Ascending aorta (tissue), 2 donors: ENCODE results near the gene HUWE1. TPM values are rescaled to one million over a fixed set of nuclear protein-coding genes. Genes with fewer than 3 reads are reported as not detected.

Experiments
- DNase-seq, 2 donors: peaks; one replicate each; pipeline ENCODE4 v3.0.0-alpha.2; 2019; ENCODE audit warnings: low spot score in 2 of 2
- H3K27ac ChIP-seq, 2 donors: fragments of 200-600 bp; sonication (generic); one replicate each; pipeline ENCODE4 v1.5.1; 2016 to 2017; ENCODE audit warnings: mild to moderate bottlenecking in 1 of 2
- H3K27me3 ChIP-seq: fragments of 200-600 bp; sonication (generic); one replicate; pipeline ENCODE4 v1.5.1; 2017
- H3K36me3 ChIP-seq, 2 donors: fragments of 200-600 bp; sonication (generic); one replicate each; pipeline ENCODE4 v1.5.1; 2016
- H3K4me1 ChIP-seq, 2 donors: fragments of 200-600 bp; sonication (generic); one replicate each; pipeline ENCODE4 v1.5.1; 2016 to 2017; ENCODE audit warnings: mild to moderate bottlenecking in 1 of 2
- H3K4me3 ChIP-seq, 2 donors: fragments of 200-600 bp; sonication (generic); one replicate each; pipeline ENCODE4 v1.5.1; 2016 to 2017; ENCODE audit warnings: mild to moderate bottlenecking in 1 of 2
- H3K9me3 ChIP-seq, 2 donors: fragments of 200-600 bp; sonication (generic); one replicate each; pipeline ENCODE4 v1.5.1; 2016
- CTCF ChIP-seq, 3 experiments: fragments of 200-600 bp in 2 of 3; fragments of 450-650 bp in 1 of 3; sonication (generic) in 2 of 3; IDR thresholded peaks; one replicate each; pipeline ENCODE4 v1.5.1; 2016 to 2019; ENCODE audit warnings: antibody characterized with exemption in 3 of 3, mild to moderate bottlenecking in 1 of 3, moderate library complexity in 1 of 3
- intact Hi-C: fragments of 100-400 bp; cut with DNase I; formaldehyde crosslinking; loops from one replicate; pipeline ENCODE4 v1.15.1; 2023
- total RNA-seq: library from RNA; depleted of rRNA; stranded (reverse); fragments of >200 nt; gene quantifications from one replicate; pipeline ENCODE4 v1.1.0, GENCODE V29; 2016

The HUWE1 gene
- total RNA-seq, 1 donor from 2014 or later: 135 TPM

GRCh38 chrX:53606456-53606855, 80.1 kb downstream of the HUWE1 start:
- Histone ChIP-seq H3K36me3 (peaks cover 0 to 56% of the 10 kb centered on the region in 2 donors), H3K4me3 (no peak overlapping the region), H3K4me1 (no peaks in the 10 kb centered on the region), H3K9me3 (no peaks in the 10 kb centered on the region), H3K27me3 (no peaks in the 10 kb centered on the region), H3K27ac (no peak overlapping the region)
- DNase-seq: no peak
- no peak for TF ChIP-seq CTCF (IDR thresholded peaks at IDR 0.05)
- intact Hi-C loops: no loop called here

GRCh38 chrX:53605004-53605403, 81.5 kb downstream of the HUWE1 start:
- no peak overlapping the region for H3K4me3 ChIP-seq
- no peak overlapping the region for H3K27ac ChIP-seq
- H3K9me3 ChIP-seq: no peaks in the 10 kb centered on the region
- no peaks in the 10 kb centered on the region for H3K27me3 ChIP-seq
- no peak for DNase-seq
- peaks cover 3 to 54% of the 10 kb centered on the region in 2 donors for H3K36me3 ChIP-seq
- intact Hi-C loops: no loop called here
- TF ChIP-seq CTCF (IDR thresholded peaks at IDR 0.05): no peak
- H3K4me1 ChIP-seq: no peaks in the 10 kb centered on the region

- Histone ChIP-seq H3K4me1 (no peaks in the 10 kb centered on the region), H3K9me3 (no peaks in the 10 kb centered on the region), H3K27me3 (no peaks in the 10 kb centered on the region), H3K4me3 (no peak overlapping the region), H3K36me3 (peaks cover 6 to 46% of the 10 kb centered on the region in 2 donors), H3K27ac (no peak overlapping the region)
- TF ChIP-seq CTCF (IDR thresholded peaks at IDR 0.05): no peak
- DNase-seq: no peak
- intact Hi-C loops: no loop called here
Observed at GRCh38 chrX:53599781-53600396, 86.6 kb downstream of the HUWE1 start.

- Histone ChIP-seq H3K4me1 (no peaks in the 10 kb centered on the region), H3K27me3 (no peaks in the 10 kb centered on the region), H3K9me3 (no peaks in the 10 kb centered on the region), H3K27ac (no peak overlapping the region), H3K4me3 (no peak overlapping the region), H3K36me3 (peaks cover 15 to 47% of the 10 kb centered on the region in 2 donors)
- intact Hi-C loops: no loop called here
- no peak for DNase-seq
- TF ChIP-seq CTCF (IDR thresholded peaks at IDR 0.05): no peak
Observed at GRCh38 chrX:53598169-53598568, 88.3 kb downstream of the HUWE1 start.

GRCh38 chrX:53595266-53595810, 91.2 kb downstream of the HUWE1 start:
- Histone ChIP-seq H3K36me3 (peaks cover 19 to 56% of the 10 kb centered on the region in 2 donors), H3K4me3 (no peak overlapping the region), H3K4me1 (no peaks in the 10 kb centered on the region), H3K27me3 (no peaks in the 10 kb centered on the region), H3K27ac (no peak overlapping the region), H3K9me3 (no peaks in the 10 kb centered on the region)
- intact Hi-C loops: no loop called here
- TF ChIP-seq CTCF (IDR thresholded peaks at IDR 0.05): no peak
- no peak for DNase-seq
